Cerebellar cortex (tissue), 1 donor: ENCODE data around the gene EIF2D.
"Not testable (repeated sequence)": the region's sequence is repeated elsewhere in the genome, so short reads cannot be mapped to it uniquely, and the experiment has no call there.

Experiments
- DNase-seq: peaks from one replicate; pipeline ENCODE4 v3.0.0-alpha.2; 2015; ENCODE audit warnings: low spot score

EIF2D gene

DNA sequence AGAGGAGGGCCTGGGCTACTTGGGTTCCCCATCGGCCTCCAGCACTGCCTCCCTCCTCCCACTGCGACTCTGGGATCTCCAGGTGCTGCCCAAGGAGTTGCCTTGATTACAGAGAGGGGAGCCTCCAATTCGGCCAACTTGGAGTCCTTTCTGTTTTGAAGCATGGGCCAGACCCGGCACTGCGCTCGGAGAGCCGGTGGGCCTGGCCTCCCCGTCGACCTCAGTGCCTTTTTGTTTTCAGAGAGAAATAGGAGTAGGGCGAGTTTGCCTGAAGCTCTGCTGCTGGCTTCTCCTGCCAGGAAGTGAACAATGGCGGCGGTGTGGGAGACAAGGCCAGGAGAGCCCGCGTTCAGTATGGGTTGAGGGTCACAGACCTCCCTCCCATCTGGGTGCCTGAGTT lies 24.4 kb downstream of the EIF2D start:
- DNase-seq, result no peak

DNA sequence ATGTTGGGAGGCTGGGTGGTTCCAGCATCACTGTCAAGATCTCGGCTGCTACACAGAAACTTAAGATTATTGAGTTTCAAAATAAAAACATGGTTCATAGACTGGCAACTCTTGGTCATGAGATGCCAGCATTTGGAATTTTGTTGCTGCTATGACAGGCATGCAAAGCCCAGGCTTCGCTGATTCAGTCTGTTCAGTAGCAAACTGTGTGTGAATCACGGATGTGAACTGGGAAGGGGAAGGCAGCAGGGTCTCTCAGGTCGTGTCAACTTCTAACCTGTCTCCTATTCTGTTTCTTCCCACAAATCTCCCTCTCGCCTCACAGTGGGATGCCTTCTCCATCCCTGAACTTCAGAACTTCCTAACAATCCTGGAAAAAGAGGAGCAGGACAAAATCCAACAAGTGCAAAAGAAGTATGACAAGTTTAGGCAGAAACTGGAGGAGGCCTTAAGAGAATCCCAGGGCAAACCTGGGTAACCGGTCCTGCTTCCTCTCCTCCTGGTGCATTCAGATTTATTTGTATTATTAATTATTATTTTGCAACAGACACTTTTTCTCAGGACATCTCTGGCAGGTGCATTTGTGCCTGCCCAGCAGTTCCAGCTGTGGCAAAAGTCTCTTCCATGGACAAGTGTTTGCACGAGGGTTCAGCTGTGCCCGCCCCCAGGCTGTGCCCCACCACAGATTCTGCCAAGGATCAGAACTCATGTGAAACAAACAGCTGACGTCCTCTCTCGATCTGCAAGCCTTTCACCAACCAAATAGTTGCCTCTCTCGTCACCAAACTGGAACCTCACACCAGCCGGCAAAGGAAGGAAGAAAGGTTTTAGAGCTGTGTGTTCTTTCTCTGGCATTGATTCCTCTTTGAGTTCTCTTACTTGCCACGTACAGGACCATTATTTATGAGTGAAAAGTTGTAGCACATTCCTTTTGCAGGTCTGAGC lies 25.5 kb downstream of the EIF2D start:
- no peak for DNase-seq

DNA sequence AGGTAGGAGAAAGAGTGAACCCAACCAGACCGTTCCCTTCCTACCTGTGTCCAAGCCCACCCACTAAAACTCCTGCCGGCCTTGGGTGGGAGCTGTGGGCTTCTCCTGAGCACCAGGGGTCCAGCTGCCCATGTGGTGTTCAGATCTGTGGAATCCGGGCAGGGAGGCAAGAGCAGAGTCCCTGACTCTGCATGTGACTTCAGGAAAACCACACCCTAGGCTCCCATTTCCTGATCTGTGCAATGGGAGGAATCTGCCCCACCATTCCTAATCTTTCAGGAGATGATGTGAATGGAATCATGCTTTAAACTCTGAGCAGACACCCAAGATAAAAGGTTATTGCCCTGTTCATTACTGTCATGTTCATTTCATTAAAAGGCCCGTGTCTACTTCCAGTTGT lies 27.6 kb downstream of the EIF2D start:
- no peak for DNase-seq

DNA sequence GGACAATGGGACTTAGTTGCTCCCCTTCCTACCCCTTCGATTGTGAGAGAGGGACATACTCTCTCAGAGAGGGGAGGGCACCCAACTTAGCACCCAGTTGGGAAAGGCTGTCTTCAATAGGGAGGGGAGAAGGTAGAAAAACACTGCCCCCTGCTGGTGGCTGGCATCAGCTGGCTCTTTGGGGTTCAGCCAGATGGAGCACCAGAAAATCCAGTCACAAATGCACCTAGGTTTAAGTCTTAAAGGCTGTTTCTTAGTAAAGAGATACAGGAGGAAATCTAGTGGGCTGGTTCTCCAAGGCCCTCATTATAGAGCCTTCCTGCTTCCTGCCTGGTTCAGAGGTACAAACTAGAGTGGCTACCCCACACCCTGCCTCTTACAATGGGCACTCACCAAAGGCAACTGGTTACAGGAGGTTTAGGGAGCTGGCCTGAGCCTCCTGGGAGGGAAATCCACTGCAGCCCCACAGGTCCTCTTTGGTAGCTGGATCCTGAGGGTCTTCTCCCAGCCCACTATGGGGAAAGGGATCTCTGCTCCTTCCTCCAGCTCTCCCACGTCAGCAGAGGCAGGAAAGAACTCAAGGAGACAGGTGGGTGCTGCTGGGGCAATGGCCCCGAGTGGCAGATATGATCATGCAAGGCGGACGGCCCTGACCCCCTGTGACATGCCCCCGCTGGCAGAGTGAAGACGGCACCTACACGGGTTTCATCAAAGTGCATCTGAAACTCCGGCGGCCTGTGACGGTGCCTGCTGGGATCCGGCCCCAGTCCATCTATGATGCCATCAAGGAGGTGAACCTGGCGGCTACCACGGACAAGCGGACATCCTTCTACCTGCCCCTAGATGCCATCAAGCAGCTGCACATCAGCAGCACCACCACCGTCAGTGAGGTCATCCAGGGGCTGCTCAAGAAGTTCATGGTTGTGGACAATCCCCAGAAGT lies 28.3 kb downstream of the EIF2D start:
- DNase-seq, result peak; percentile 75

DNA sequence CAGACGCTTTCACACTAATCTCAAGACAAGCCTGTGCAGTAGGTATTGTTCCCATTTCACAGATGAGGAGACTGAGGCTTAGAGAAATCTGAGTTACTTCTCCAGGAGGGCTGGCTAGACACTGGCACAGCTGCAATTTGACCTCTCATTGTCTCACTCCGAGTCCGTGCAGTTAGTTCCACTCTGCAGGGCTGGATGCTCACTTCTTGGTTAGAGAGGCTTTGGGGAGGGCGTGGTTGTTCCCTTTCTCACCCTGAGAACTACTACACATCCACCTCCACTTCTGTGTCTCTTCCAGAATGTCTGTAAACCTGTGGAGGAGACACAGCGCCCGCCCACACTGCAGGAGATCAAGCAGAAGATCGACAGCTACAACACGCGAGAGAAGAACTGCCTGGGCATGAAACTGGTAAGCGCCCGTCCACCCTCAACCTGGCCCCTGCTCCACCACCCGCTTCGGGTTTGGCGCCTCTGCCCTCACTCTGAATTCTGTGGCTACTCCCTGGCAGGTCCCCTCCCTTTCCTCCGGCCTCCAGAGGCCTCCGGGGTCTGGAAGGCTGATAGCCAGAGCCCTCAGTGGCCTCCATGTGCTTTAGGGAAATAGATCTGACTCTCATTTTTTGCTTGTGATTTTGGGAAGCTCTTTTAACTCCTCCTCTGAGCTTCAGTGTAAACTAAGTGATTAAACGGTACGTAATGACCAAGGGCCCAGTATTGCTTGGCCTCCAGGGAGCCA lies 29.1 kb downstream of the EIF2D start:
- no peak for DNase-seq

DNA sequence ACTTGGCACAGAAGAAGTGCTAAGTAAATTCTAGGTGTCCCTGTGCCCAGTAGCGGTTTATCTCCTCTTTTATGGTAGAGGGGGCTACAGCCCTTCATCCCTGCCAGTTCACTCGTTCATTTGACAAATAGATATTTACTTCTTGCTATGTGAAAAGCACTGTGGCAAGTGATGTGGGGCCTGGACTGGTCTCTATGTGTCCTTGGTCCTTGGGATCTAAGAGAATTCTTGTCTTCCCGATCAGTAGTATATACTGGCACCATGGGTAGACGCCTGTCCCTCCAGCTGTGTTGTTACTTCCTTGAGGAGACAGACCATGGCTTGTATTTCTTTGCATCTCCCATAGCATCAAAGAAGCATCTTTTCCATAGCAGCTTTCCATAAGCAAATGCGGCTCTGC lies 29.7 kb downstream of the EIF2D start:
- DNase-seq, result no peak

DNA sequence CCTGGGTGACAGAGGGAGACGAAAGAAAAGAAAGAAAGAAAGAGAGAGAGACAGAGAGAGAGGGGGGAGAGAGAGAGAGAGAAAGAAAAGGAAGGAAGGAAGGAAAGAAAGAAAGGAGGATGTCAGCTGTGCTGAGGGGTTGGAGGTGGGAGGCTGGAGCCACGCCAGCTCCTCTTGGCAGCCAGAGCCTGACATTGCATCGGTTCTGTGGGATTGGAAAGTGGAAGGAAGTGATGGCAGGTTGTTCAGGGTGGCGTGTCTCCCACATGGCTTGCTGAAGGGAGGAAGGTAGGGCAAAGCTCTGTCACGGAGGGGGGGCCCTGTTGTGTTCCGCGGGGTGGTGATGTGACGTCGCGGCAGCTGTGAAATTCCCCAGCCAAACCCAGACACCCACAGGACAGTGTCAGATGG lies 30.7 kb downstream of the EIF2D start:
- DNase-seq, result no peak

DNA sequence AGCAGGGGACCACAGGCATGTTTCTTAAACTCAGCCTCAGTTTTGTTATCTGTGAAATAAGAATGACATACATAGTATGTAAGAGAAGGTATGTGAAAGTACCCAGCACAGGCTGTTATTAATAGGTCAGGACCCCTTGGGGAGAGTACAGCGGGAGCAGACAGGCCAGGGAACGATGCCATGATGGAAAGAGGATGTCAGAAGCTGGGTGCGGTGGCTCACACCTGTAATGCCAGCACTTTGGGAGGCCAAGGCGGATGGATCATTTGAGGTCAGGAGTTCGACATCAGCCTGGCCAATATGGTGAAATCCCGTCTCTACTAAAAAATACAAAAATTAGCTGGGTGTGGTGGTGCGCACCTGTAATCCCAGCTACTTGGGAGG lies 31.2 kb downstream of the EIF2D start:
- DNase-seq, result not testable (repeated sequence)

DNA sequence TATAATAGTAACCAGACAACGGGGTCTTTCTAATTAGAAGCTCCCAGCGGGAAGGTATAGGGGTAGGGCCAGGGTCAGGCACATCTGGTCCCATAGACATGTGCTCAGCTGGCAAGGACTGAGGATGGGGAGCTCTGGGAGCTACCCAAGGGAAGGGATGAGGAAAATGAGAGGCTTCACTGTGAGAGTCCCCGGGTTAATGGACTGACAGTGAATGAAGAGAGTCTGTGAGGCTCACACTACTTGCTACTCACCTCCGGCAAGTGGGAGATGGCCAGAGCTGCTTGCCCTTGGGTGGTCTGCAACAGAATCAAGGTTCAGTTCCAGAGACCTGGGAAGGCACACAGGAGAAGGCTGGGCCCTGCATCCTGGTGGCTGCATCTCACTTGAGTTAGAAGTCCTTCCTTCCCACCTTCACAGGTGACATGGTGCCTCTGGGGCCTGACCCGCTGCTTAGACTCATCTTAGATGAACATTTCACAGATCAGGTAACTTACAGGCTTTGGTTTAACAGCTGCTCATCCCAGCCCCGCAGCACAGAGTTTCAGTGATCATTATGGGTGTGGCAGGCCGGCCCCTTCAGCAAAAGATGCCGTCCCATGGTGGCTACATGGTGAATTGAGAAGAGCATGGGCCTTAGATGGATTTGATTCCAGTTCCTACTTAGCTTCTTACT lies 31.7 kb downstream of the EIF2D start:
- no peak for DNase-seq

DNA sequence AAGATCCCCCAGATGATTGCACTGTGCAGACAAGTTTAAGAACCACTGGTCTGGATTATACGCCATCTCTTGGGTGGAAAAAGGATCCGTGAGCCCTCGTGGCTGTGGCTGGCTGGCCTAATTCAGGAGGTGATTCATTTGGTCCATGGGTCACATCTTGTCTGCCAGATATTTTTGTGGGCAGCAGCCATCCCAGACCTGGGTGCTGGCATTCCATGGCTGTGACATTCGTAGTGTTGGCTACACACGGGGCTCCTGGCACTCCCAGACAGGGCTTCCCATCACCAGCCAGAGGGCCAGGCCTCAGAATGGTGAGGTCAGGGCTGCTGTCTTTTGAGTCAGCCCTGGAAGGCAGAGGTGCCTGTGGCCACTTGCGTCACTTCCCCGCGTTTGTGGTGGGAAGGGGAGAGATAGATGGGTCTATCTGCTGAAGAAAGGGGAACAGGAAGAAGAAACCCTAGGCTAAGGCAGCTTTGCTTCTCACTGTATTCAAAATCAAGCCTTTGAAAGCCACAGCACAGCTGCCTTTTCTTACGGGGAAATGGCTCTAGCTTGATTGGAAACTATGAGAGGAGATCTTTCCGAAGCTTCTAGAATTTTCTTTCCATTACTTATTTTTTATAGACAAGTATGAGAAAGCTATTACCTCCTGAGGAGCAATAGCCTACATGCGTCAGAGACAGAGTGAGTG lies 32.4 kb downstream of the EIF2D start:
- DNase-seq, result no peak

DNA sequence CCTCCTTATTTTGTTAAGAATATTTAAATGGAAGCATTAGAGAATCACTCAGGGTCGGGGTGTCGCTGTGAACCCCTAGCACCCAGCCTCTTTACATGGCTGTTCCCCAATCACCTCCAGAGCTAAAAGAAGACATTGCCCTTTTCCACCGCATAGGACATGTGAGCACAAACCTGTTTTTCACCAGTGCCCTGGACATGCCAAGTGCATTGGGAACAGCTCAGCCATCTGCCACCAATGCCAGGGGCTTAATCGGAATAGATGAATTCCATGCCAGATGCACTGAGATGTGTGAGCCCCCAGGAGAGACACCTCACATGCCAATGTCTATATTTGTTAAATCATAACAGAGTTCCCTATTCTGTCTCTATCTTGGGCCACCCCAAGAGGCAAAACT lies 33.3 kb downstream of the EIF2D start:
- peak; percentile 10 for DNase-seq

DNA sequence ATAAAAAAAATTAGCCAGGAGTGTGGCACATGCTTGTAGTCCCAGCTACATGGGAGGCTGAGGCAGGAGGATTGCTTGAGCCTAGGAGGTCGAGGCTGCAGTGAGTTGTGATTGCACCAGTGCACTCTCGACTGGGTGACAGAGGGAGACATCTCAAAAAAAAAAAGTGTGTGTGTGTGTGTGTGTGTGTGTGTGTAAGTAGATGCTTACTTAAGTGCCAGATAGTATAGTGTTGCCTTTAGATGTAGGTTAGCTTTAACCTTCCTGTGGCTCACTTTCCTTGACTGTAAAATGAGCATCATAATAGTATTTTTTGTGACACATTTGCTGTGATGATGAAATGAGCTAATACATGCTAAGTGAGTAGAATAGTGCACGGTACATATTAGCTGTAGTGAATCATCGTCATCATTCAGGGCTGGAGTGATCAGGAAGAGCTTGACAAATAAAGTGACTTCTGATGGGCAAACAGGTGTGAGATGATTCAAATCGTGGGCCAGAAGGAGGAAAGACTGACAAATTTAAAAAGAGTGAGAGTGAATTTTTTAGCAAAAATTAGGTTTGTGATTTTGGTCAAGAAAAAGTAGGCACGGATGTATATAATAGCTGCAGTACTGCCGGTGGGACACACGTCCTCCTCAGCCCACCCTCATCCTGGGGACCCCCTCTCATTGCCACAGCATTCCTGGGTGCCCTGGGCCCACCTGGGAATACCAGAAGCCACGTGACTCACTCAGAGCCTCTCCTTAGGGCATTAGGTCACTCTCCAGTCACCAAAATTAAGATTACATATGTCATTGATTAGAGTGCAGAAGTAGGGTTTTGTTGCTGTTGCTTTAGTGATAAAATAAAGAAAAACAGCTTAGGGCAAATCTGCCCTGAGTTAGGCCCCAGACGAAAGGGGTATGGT lies 33.9 kb downstream of the EIF2D start:
- DNase-seq, result no peak

DNA sequence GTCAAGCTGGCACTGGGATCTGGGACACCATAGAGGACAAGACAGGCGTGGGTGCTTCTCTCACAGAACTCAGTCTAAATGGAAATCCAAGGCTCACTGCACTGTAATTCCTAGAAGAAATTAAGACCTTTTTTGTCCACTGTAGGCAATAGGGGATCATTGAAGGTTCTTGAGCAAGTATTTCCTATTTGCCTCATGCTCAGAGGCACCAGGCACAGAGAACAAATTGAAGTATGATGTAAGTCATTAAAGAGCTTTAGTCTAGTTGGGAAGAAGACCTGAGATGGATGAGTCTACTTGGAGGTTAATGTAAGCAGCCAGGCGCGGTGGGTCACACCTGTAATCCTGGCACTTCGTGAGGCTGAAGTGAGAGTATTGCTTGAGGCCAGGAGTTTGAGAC lies 34.6 kb downstream of the EIF2D start:
- DNase-seq, result no peak

DNA sequence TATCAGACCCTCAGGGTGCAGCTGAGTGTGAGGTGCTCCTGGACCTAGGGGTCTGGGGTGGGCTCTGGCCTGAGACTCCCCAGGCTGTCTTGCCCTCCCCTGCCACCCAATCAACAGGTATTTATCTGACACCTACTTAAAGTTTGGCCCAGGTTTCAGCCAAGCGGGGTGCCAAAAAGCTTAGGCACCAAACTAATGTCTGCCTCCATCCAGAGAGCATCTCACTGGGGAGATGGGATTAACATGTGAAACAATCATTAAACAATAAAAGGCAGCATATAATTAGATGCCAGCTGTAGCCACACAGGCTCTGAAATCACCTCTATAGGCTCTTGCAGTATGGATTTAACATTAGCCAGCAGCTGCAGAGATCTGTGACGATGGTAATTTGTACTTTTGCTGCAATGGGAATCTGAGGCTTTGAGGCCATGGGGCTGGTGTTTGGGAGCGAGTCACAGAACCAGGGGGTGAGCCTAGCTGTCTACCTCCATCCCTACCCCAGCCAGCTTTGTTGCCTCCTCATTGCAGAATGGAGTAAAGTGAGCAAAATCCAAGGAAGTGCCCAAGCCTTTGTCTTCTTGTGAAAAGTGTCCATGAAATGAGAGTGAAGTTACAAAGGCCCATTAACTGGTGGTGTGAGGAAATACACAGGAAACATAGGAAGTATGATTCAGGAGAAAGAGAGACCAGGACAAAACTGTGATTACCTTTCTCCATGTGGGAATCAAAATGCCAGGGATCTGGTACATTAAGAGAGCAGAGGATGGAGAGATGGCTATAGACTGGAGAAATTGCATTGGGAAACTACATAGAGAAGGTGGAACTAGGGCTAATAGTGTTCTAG lies 36.1 kb downstream of the EIF2D start:
- no peak for DNase-seq

DNA sequence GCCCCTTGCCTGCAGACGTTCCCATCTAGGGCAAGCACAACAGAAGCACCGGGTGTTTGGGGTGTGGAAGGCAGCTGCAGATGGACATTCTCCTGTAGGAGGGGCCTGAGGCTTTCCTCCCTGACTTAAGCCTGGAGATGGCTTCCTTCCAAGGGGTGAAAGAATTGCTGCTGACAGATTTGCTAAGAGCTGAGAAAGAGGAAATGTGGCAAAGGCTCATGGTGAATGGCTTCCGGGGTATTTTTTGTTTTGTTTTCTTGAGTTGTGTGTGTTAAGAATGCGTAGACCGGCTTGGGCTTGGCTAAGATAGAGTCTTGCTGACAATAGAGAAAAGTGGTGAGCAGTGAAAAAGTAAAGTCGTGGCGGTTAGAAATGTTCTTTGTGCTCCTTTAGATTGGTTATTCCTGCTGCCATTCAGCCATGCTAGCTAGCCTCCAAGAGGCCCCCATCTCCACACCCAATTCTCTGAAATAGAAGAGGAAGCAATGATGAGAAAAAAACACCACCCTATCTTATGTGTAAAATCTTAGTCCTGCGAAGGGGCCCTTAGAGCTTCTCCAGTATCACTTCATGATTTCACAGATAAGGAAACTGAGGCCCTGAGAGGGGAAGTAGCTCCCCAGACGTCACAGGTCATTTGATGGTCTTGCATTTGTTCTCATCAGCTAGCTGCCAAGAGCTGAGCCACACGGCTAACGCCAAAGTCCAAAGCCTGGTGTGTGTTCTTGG lies 36.9 kb downstream of the EIF2D start:
- peak; percentile 4 for DNase-seq

DNA sequence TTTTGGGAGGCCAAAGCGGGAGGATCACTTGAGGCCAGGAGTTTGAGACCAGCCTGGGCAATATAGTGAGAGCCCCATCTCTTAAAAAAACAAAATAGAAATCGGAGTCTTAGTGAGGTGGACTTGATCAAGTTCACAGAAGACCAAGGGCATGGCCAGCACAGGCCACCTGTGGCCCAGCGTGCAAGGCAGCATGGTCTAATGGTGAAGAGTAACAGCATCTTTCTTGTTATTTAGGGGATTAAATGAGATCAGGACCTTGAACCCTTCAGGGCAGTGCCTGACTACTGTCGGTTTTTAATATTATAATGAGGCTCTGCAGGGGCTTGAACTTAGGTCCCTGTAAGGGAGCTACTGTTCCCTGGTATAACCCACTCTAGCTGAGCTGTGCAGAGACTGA lies 38.5 kb downstream of the EIF2D start:
- no peak for DNase-seq

DNA sequence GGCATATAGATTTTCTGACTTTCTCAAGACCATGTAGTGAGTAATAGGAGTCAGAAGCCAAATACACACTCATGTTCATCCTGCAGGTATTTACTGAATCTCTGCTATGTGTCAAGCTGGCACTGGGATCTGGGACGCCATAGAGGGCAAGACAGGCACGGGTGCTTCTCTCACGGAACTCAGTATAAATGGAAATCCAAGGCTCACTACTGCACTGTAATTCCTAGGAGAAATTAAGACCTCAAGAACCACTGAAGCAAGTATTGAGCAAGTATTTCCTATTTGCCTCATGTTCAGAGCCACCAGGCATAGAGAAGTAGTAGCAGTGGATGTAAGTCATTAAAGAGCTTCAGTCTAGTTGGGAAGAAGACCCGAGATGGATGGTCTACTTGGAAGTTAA lies 38.9 kb downstream of the EIF2D start:
- no peak for DNase-seq

DNA sequence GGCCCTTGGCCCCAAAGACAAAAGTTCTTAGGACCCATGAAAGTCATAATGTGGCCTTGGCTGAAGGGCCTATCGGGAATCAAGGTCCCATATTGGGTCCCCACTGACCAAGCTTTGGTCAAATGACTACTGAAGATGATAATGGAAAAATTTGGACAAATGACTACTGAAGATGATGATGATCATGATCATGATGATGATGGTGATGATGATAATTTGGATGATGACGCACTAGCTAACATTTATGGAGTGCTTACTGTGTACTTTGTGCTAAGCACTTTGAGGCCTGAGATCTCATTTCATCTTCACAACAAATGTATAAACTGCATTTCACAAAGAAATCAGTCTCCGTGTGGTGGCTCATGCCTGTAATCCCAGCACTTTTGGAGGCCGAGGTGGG lies 39.4 kb downstream of the EIF2D start:
- no peak for DNase-seq
